WTC11 (cell line): Measurements from ENCODE around the gene XRCC4. TPM values are rescaled to one million over a fixed set of nuclear protein-coding genes. Genes with fewer than 3 reads are reported as not detected.
A peak's percentile ranks its signal among the peaks of the same experiment; 100 is the strongest.

Source experiments
- ATAC-seq: fragments of 200-7000 bp; cut with Tn5 transposase; 2 replicates; pipeline ENCODE4 v1.10.0; 2021; ENCODE audit warnings: mild to moderate bottlenecking, moderate library complexity
- CTCF ChIA-PET: fragments of 300-600 bp; sonication (Branson Sonifier 250); formaldehyde crosslinking; loops from one replicate; lab custom pipeline; 2021; ENCODE audit warnings: antibody characterized with exemption; lab: Charles Lee
- POLR2A ChIA-PET: fragments of 350-600 bp; sonication (Branson Sonifier 250); formaldehyde crosslinking; loops from one replicate; lab custom pipeline; 2021; ENCODE audit warnings: antibody characterized with exemption; lab: Charles Lee
- DNase-seq: peaks from one replicate; pipeline ENCODE4 v3.0.0; 2021; ENCODE audit warnings: low spot score
- H3K27ac Mint-ChIP-seq: 2 replicates; pipeline ENCODE4 v1.8.0; 2021; ENCODE audit warnings: mixed read lengths
- H3K27me3 Mint-ChIP-seq: 2 replicates; pipeline ENCODE4 v1.8.0; 2021; ENCODE audit warnings: low read depth, mild to moderate bottlenecking, moderate library complexity, mixed read lengths
- H3K36me3 Mint-ChIP-seq: 2 replicates; pipeline ENCODE4 v1.8.0; 2021; ENCODE audit warnings: mixed read lengths
- H3K4me1 Mint-ChIP-seq: 2 replicates; pipeline ENCODE4 v1.8.0; 2022; ENCODE audit warnings: mixed read lengths
- H3K4me3 Mint-ChIP-seq: 2 replicates; pipeline ENCODE4 v1.8.0; 2021; ENCODE audit warnings: mild to moderate bottlenecking, moderate library complexity, mixed read lengths
- H3K9me3 Mint-ChIP-seq: 2 replicates; pipeline ENCODE4 v1.8.0; 2021; ENCODE audit warnings: mixed read lengths
- CREB1 ChIP-seq: sonication (generic); formaldehyde crosslinking; IDR thresholded peaks from 2 replicates; pipeline ENCODE4 v1.8.0; 2023; ENCODE audit warnings: mild to moderate bottlenecking, missing genetic modification reagents
- E2F4 ChIP-seq: sonication (generic); formaldehyde crosslinking; IDR thresholded peaks from 2 replicates; pipeline ENCODE4 v1.8.1; 2022; ENCODE audit warnings: low read depth, mild to moderate bottlenecking, moderate library complexity, missing genetic modification reagents, borderline replicate concordance
- FOXK1 ChIP-seq: sonication (generic); formaldehyde crosslinking; IDR thresholded peaks from 2 replicates; pipeline ENCODE4 v1.8.0; 2022; ENCODE audit warnings: mild to moderate bottlenecking, moderate library complexity, missing genetic modification reagents
- GABPB1 ChIP-seq: sonication (generic); formaldehyde crosslinking; IDR thresholded peaks from 2 replicates; pipeline ENCODE4 v1.8.1; 2023; ENCODE audit warnings: mild to moderate bottlenecking, missing genetic modification reagents
- HMGA2 ChIP-seq: fragments of 250-450 bp; sonication (Bioruptor Pico); IDR thresholded peaks from 2 replicates; pipeline ENCODE4 v1.4.0; 2021; ENCODE audit warnings: mild to moderate bottlenecking, moderate library complexity
- JAZF1 ChIP-seq: fragments of 250-450 bp; sonication (Bioruptor Pico); IDR thresholded peaks from 2 replicates; pipeline ENCODE4 v1.9.0; 2021; ENCODE audit warnings: moderate library complexity, mild to moderate bottlenecking, inconsistent platforms
- NFATC4 ChIP-seq: fragments of 250-450 bp; sonication (Bioruptor Pico); IDR thresholded peaks from 2 replicates; pipeline ENCODE4 v1.9.0; 2021; ENCODE audit warnings: mild to moderate bottlenecking
- NFYB ChIP-seq: sonication (generic); formaldehyde crosslinking; conservative IDR thresholded peaks from 2 replicates; pipeline ENCODE4 v1.8.0; 2022; ENCODE audit warnings: low read depth, missing genetic modification reagents
- PRRX2 ChIP-seq: fragments of 250-450 bp; sonication (Bioruptor Pico); IDR thresholded peaks from 2 replicates; pipeline ENCODE4 v1.8.0; 2021; ENCODE audit warnings: mild to moderate bottlenecking
- RELA ChIP-seq: sonication (generic); formaldehyde crosslinking; IDR thresholded peaks from 2 replicates; pipeline ENCODE4 v1.8.1; 2022; ENCODE audit warnings: missing genetic modification reagents, mild to moderate bottlenecking, borderline replicate concordance
- TEAD1 ChIP-seq: sonication (generic); formaldehyde crosslinking; IDR thresholded peaks from 2 replicates; pipeline ENCODE4 v1.8.0; 2022; ENCODE audit warnings: mild to moderate bottlenecking, missing genetic modification reagents
- TEAD4 ChIP-seq: sonication (generic); formaldehyde crosslinking; IDR thresholded peaks from 2 replicates; pipeline ENCODE4 v1.8.0; 2022; ENCODE audit warnings: mild to moderate bottlenecking, missing genetic modification reagents
- USF1 ChIP-seq: sonication (generic); formaldehyde crosslinking; IDR thresholded peaks from 2 replicates; pipeline ENCODE4 v1.8.0; 2022; ENCODE audit warnings: mild to moderate bottlenecking, missing genetic modification reagents
- ZBTB21 ChIP-seq: sonication (generic); formaldehyde crosslinking; IDR thresholded peaks from 2 replicates; pipeline ENCODE4 v1.8.1; 2023; ENCODE audit warnings: mild to moderate bottlenecking, missing genetic modification reagents, borderline replicate concordance
- ZNF121 ChIP-seq: sonication (generic); formaldehyde crosslinking; IDR thresholded peaks from 2 replicates; pipeline ENCODE4 v1.8.0; 2023; ENCODE audit warnings: missing genetic modification reagents
- ZNF138 ChIP-seq: sonication (generic); formaldehyde crosslinking; conservative IDR thresholded peaks from 2 replicates; pipeline ENCODE4 v1.8.1; 2022; ENCODE audit warnings: mild to moderate bottlenecking, moderate library complexity, missing genetic modification reagents
- ZNF232 ChIP-seq: sonication (generic); formaldehyde crosslinking; IDR thresholded peaks from 2 replicates; pipeline ENCODE4 v1.8.0; 2022; ENCODE audit warnings: mild to moderate bottlenecking, missing genetic modification reagents
- ZNF423 ChIP-seq: fragments of 250-450 bp; sonication (Bioruptor Pico); IDR thresholded peaks from 2 replicates; pipeline ENCODE4 v2.1.2; 2022; ENCODE audit warnings: mild to moderate bottlenecking, moderate library complexity
- ZNF532 ChIP-seq: fragments of 250-450 bp; sonication (Bioruptor Pico); IDR thresholded peaks from 2 replicates; pipeline ENCODE4 v1.9.0; 2021; ENCODE audit warnings: mild to moderate bottlenecking, borderline replicate concordance
- total RNA-seq: library from RNA; stranded (reverse); gene quantifications from 3 replicates; pipeline ENCODE4 v1.2.3, GENCODE V29; 2021
- TF ChIP-seq, protein P1 (sequence below): sonication (generic); formaldehyde crosslinking; IDR thresholded peaks from 2 replicates; pipeline ENCODE4 v1.8.1; 2022; ENCODE audit warnings: mild to moderate bottlenecking, moderate library complexity, missing genetic modification reagents
- TF ChIP-seq, protein P2 (sequence below): fragments of 250-450 bp; sonication (Bioruptor Pico); IDR thresholded peaks from 2 replicates; pipeline ENCODE4 v1.9.0; 2021; ENCODE audit warnings: mild to moderate bottlenecking
- TF ChIP-seq, protein P3 (sequence below): sonication (generic); formaldehyde crosslinking; IDR thresholded peaks from 2 replicates; pipeline ENCODE4 v1.8.1; 2022; ENCODE audit warnings: low read depth, missing genetic modification reagents, borderline replicate concordance
- TF ChIP-seq, protein P4 (sequence below): sonication (generic); formaldehyde crosslinking; IDR thresholded peaks from 2 replicates; pipeline ENCODE4 v1.8.1; 2023; ENCODE audit warnings: mild to moderate bottlenecking, missing genetic modification reagents, moderate library complexity
- TF ChIP-seq, protein P5 (sequence below): sonication (generic); formaldehyde crosslinking; IDR thresholded peaks from 2 replicates; pipeline ENCODE4 v1.8.0; 2022; ENCODE audit warnings: mild to moderate bottlenecking, missing genetic modification reagents

XRCC4 gene
- total RNA-seq, 1 experiment from 2014 or later: 13.5 TPM

DNA sequence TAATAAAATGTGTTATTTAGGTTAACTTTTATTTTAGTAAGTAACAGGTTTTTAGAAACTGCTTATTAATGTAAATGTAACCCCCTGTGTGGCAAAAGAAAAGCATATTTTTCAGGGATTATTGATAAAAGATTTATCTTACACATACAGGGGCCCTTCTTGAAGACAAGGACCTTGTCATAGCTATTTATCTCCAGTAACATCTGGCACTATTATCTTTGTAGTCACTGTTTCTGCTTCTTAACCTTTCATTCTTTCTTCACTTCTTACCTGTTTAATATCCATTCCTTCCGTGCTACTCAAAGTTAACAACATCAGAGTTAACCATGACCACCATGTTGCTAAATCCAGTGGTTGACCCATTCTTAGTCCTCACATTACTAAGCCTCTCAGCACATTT is 276.4 kb downstream of the XRCC4 start (continued):
- TF ChIP-seq E2F4 (CRISPR knock-in tag) (no peak), USF1 (CRISPR knock-in tag) (no peak), ZNF121 (CRISPR knock-in tag) (no peak), RELA (CRISPR knock-in tag) (no peak), ZNF138 (CRISPR knock-in tag) (no peak)
- TF ChIP-seq, protein P1, sequence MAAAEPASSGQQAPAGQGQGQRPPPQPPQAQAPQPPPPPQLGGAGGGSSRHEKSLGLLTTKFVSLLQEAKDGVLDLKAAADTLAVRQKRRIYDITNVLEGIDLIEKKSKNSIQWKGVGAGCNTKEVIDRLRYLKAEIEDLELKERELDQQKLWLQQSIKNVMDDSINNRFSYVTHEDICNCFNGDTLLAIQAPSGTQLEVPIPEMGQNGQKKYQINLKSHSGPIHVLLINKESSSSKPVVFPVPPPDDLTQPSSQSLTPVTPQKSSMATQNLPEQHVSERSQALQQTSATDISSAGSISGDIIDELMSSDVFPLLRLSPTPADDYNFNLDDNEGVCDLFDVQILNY: no peak
- TF ChIP-seq, protein P2, sequence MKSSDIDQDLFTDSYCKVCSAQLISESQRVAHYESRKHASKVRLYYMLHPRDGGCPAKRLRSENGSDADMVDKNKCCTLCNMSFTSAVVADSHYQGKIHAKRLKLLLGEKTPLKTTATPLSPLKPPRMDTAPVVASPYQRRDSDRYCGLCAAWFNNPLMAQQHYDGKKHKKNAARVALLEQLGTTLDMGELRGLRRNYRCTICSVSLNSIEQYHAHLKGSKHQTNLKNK (CRISPR knock-in tag): no peak

DNA sequence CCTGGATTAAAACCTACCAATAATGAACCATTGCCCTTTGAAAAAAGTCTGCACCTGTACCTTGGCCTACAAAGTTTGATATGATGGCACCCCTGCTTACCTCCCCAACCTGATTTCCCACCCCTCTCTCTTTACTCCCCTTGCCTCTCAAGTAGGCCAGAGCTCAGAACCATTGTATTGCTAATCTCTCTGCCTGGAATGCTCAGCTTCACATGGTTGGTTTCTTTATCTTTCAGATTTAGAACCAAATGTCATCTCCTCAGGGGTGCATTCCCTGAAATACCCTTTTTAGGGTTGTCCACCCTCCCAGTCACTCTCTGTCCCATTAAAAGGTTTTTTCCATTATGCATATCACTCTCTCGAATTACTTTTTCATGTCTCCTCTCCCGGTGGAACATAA is 277.6 kb downstream of the XRCC4 start:
- peak; percentile 96 for ATAC-seq
- Mint-ChIP-seq H3K4me3 (peak overlapping the region; percentile 43), H3K9me3 (peaks cover 24% of the 10 kb centered on the region), H3K36me3 (peaks cover 19% of the 10 kb centered on the region), H3K27ac (peak overlapping the region; percentile 96), H3K27me3 (no peaks in the 10 kb centered on the region)
- POLR2A ChIA-PET: interaction anchor here (0.7 to 0.9 kb wide), 2 partner anchors 52 to 129 kb away, joined by 3 to 11 read pairs; no protein-coding TSS in a partner anchor
- CTCF ChIA-PET: interaction anchor here (1.0 to 1.2 kb wide), 3 partner anchors 14 to 117 kb away, joined by 3 to 4 read pairs (median 4); partner anchors contain the start of gene VCAN
- peak; percentile 39 for DNase-seq
- TF ChIP-seq NFATC4 (CRISPR knock-in tag) (no peak), NFYB (CRISPR knock-in tag) (no peak), ZBTB21 (no peak), TEAD4 (CRISPR knock-in tag) (peak; percentile 87), FOXK1 (no peak), TEAD1 (CRISPR knock-in tag) (peak; percentile 96), JAZF1 (CRISPR knock-in tag) (no peak), HMGA2 (CRISPR knock-in tag) (no peak), GABPB1 (no peak), ZNF532 (CRISPR knock-in tag) (no peak), ZNF232 (CRISPR knock-in tag) (no peak), PRRX2 (CRISPR knock-in tag) (peak; percentile 74; the same call in 1 of the 2 replicates), ZNF423 (peak; percentile 55; the same call in 1 of the 2 replicates), CREB1 (CRISPR knock-in tag) (no peak)
- TF ChIP-seq, protein P3, sequence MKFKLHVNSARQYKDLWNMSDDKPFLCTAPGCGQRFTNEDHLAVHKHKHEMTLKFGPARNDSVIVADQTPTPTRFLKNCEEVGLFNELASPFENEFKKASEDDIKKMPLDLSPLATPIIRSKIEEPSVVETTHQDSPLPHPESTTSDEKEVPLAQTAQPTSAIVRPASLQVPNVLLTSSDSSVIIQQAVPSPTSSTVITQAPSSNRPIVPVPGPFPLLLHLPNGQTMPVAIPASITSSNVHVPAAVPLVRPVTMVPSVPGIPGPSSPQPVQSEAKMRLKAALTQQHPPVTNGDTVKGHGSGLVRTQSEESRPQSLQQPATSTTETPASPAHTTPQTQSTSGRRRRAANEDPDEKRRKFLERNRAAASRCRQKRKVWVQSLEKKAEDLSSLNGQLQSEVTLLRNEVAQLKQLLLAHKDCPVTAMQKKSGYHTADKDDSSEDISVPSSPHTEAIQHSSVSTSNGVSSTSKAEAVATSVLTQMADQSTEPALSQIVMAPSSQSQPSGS (CRISPR knock-in tag): no peak
- TF ChIP-seq, protein P4, sequence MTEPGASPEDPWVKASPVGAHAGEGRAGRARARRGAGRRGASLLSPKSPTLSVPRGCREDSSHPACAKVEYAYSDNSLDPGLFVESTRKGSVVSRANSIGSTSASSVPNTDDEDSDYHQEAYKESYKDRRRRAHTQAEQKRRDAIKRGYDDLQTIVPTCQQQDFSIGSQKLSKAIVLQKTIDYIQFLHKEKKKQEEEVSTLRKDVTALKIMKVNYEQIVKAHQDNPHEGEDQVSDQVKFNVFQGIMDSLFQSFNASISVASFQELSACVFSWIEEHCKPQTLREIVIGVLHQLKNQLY (CRISPR knock-in tag): no peak
- TF ChIP-seq, protein P5, sequence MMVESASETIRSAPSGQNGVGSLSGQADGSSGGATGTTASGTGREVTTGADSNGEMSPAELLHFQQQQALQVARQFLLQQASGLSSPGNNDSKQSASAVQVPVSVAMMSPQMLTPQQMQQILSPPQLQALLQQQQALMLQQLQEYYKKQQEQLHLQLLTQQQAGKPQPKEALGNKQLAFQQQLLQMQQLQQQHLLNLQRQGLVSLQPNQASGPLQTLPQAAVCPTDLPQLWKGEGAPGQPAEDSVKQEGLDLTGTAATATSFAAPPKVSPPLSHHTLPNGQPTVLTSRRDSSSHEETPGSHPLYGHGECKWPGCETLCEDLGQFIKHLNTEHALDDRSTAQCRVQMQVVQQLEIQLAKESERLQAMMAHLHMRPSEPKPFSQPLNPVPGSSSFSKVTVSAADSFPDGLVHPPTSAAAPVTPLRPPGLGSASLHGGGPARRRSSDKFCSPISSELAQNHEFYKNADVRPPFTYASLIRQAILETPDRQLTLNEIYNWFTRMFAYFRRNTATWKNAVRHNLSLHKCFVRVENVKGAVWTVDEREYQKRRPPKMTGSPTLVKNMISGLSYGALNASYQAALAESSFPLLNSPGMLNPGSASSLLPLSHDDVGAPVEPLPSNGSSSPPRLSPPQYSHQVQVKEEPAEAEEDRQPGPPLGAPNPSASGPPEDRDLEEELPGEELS (CRISPR knock-in tag): peak; percentile 57; the same call in 1 of the 2 replicates
- TF ChIP-seq, all 79 proteins: peak for 5
- peaks cover 57% of the 10 kb centered on the region for H3K4me1 Mint-ChIP-seq
